Tibial nerve (tissue), 3 donors: ENCODE results near the gene ENC1.

Experiments used
- CTCF ChIP-seq, 5 experiments: fragments of 200-600 bp in 3 of 5; fragments of 450-650 bp in 2 of 5; sonication (generic) in 3 of 5; IDR thresholded peaks; one replicate each; pipeline ENCODE4 v1.5.1; 2016 to 2019; ENCODE audit warnings: antibody characterized with exemption in 5 of 5, mild to moderate bottlenecking in 3 of 5, moderate library complexity in 2 of 5
- POLR2A ChIP-seq, 2 donors: fragments of 450-650 bp; IDR thresholded peaks; one replicate each; pipeline ENCODE4 v1.6.1; 2017; ENCODE audit warnings: antibody characterized with exemption in 2 of 2, mild to moderate bottlenecking in 2 of 2, moderate library complexity in 2 of 2

- no peak for TF ChIP-seq CTCF (IDR thresholded peaks at IDR 0.05)
- TF ChIP-seq POLR2A (IDR thresholded peaks at IDR 0.05): no peak
These were observed 53.7 kb downstream of the ENC1 start for GRCh38 chr5:74586856-74587255.
